ENCODE results near the gene RPL35.

- TF ChIP-seq POLR2AphosphoS5 (IDR thresholded peaks at IDR 0.05; ENCODE audit: borderline replicate concordance, low read depth, low read length): no peak
- no peak for TF ChIP-seq EZH2 (IDR thresholded peaks at IDR 0.05)
- no peak for TF ChIP-seq FOXP2 (optimal IDR thresholded peaks at IDR 0.05; ENCODE audit: control extremely low read depth, extremely low read length, insufficient read depth)
Observed at GRCh38 chr9:124899845-124900244, 38.1 kb upstream of the RPL35 start.
